ENCODE data around the gene TAPBP. TPM values are rescaled to one million over a fixed set of nuclear protein-coding genes. Genes with fewer than 3 reads are reported as not detected.
"Not testable (repeated sequence)": the region's sequence is repeated elsewhere in the genome, so short reads cannot be mapped to it uniquely, and the experiment has no call there.

The TAPBP gene
- total and polyA plus RNA-seq, 3 donors from 2014 or later: 34.6 to 128 (median 76.5) TPM

DNA sequence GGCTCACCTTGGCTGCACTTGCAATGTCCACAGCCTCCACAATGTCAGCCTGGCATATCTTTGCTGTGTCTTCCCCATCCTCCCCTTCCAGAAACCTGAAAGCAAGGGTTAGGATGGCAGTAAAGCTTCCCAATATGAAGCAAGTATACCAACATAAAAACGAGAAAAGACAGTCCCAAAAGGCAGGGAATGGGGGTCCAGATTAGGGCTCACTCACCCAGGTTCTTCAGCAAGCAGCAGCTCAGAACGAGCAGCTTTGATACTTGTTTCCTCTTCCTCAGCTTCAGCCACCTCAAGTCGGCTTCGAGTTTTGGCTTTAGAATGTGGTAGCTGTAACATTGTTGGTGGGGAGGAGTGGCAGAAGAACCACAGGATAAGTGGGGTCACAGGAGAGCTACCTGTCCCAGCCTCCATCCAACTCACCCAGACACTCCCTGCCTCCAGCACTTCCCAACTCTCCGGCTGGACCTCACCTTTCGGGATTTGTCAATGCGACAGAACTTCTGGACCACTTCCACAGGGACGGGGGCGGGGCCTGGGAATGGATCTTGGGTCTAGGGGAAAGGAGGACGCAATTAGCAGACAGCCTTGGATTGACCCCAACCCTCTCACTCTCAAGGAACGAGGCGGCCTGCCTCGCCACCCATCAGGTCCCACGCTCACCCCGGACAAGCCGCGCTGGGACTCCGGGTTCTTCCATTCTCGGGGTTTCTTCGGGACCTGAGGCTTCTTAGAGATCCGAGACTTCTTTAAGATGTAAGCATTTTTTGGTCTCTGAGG, 25.5 kb downstream of the TAPBP start:
- TF ChIP-seq POLR2A (IDR thresholded peaks at IDR 0.05): no peak
- TF ChIP-seq, protein P1, sequence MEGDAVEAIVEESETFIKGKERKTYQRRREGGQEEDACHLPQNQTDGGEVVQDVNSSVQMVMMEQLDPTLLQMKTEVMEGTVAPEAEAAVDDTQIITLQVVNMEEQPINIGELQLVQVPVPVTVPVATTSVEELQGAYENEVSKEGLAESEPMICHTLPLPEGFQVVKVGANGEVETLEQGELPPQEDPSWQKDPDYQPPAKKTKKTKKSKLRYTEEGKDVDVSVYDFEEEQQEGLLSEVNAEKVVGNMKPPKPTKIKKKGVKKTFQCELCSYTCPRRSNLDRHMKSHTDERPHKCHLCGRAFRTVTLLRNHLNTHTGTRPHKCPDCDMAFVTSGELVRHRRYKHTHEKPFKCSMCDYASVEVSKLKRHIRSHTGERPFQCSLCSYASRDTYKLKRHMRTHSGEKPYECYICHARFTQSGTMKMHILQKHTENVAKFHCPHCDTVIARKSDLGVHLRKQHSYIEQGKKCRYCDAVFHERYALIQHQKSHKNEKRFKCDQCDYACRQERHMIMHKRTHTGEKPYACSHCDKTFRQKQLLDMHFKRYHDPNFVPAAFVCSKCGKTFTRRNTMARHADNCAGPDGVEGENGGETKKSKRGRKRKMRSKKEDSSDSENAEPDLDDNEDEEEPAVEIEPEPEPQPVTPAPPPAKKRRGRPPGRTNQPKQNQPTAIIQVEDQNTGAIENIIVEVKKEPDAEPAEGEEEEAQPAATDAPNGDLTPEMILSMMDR (IDR thresholded peaks at IDR 0.05): no peak
- Histone ChIP-seq H3K27ac (peak overlapping the region in 1 of 2 donors; percentile 88), H3K4me3 (peak overlapping the region; percentile 75 to 79), H3K27me3 (no peaks in the 10 kb centered on the region), H3K4me1 (peaks cover 12% of the 10 kb centered on the region), H3K9me3 (no peaks in the 10 kb centered on the region), H3K36me3 (ENCODE audit: low read depth, missing control alignments) (no peaks in the 10 kb centered on the region)
- 5 to 10% methylated on average over 12 to 21 of the region's 21 CpGs for WGBS, 2 donors
- intact Hi-C loops (cut with DNase I; ENCODE audit: low total_unique reads): loop anchor here (2.0 kb wide), 1 partner anchor 16 kb away; the partner anchor contains the start of gene RPS18
- no peak for DNase-seq

DNA sequence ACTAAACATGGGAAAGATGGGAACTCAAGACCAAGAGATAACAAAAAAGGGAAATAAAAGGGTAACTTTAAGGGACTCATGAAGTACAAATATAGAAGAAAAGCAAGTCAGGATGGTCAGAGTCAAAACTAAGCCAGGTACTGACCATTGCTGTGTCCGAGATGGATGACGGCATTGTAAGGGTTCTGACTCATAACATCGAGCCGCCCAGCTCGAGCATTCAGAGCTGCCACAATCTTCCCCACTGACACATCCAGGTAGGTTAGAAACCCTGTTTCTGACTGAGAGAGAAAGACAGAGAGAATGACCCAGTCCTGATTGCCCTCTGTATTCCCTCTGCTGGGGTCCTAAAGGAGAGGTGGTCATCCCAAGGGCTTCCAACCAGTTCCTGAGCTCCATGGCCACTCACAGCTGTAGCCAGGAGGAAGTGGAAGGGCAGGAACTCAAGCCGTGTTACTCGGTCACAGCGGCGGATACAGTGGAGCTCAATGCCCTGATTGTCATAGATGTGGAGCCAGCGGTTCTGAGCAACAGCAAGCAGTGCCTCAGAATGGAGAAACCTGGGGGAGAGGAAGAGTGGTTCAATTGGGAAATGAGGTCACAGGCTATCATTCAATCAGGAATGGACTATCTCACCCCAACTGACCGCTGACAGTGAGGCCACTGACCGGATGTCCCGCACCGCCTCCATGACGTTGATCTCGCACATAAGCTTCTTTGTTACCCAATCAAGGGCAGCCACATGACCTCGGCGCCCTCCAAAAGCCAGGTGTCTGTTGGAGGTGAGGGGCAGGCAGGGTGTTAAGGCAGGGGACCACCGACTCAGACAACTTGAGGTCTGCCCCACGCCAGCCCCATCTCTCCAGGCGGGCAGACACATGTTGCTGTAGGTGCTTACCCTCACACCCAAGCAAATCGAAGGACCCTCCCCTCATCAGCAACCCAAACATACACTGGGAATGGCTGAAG, 26.6 kb downstream of the TAPBP start:
- DNase-seq: no peak
- no peak for TF ChIP-seq POLR2A (IDR thresholded peaks at IDR 0.05)
- TF ChIP-seq, protein P1 (IDR thresholded peaks at IDR 0.05): no peak
- H3K27ac ChIP-seq: no peak overlapping the region
- H3K4me1 ChIP-seq: peaks cover 12% of the 10 kb centered on the region
- WGBS, 2 donors: 87 to 93% methylated on average over 20 to 22 of the region's 22 CpGs
- no peak overlapping the region for H3K4me3 ChIP-seq
- H3K27me3 ChIP-seq: no peaks in the 10 kb centered on the region
- intact Hi-C loops (cut with DNase I; ENCODE audit: low total_unique reads): no loop called here
- no peaks in the 10 kb centered on the region for H3K9me3 ChIP-seq
- no peaks in the 10 kb centered on the region for H3K36me3 ChIP-seq (ENCODE audit: low read depth, missing control alignments)

DNA sequence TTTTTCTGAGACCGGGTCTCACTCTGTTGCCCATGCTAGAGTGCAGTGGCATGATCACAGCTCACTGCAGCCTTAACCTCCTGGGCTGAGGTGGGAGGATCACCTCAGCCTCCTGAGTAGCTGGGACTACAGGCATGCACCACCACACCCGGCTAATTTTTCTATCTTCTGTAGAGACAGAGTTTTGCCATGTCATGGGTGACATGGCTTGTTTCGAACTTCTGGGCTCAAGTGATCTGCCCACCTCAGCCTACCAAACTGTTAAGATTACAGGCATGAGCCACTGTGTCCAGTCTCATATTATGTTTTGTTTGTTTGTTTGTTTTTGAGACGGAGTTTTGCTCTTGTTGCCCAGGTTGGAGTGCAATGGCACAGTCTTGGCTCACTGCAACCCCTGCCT, 28.7 kb downstream of the TAPBP start:
- H3K4me1 ChIP-seq; H3K36me3 ChIP-seq (ENCODE audit: low read depth, missing control alignments): not testable (repeated sequence)

DNA sequence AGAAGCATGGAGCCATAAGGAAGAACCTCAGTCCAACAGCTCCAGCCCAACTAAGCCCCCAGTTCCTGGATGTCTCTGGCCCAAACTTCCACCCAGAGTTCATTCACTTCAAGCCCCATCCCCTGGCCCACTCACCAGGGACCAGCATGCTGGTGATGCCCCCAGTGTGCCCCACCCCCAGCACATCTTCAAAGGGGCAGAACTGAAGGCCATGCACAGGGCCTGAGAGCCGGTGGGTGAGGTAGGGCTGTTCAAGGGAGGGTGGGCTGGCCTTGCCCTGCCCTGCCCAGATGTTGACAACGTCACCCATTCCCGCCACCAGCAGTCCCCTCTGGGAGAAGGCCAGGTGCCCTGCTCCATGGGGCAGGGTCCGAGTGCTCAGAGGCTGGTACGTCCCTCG, 33.3 kb downstream of the TAPBP start:
- no peaks in the 10 kb centered on the region for H3K27me3 ChIP-seq
- H3K4me1 ChIP-seq: peaks cover 13% of the 10 kb centered on the region
- H3K4me3 ChIP-seq: no peak overlapping the region
- no peaks in the 10 kb centered on the region for H3K9me3 ChIP-seq
- WGBS, 2 donors: 90 to 100% methylated on average over 3 to 6 of the region's 6 CpGs
- TF ChIP-seq, protein P1 (IDR thresholded peaks at IDR 0.05): no peak
- no peak for TF ChIP-seq POLR2A (IDR thresholded peaks at IDR 0.05)
- H3K36me3 ChIP-seq (ENCODE audit: low read depth, missing control alignments): no peaks in the 10 kb centered on the region
- intact Hi-C loops (cut with DNase I; ENCODE audit: low total_unique reads): no loop called here
- H3K27ac ChIP-seq: no peak overlapping the region
- no peak for DNase-seq

More for the DNA sequence above, 28.7 kb downstream of the TAPBP start:
- H3K9me3 ChIP-seq; intact Hi-C loops (cut with DNase I; ENCODE audit: low total_unique reads); H3K4me3 ChIP-seq; DNase-seq; H3K27ac ChIP-seq; H3K27me3 ChIP-seq: not testable (repeated sequence)
- 95 to 100% methylated on average over 3 to 4 of the region's 4 CpGs for WGBS, 2 donors

DNA sequence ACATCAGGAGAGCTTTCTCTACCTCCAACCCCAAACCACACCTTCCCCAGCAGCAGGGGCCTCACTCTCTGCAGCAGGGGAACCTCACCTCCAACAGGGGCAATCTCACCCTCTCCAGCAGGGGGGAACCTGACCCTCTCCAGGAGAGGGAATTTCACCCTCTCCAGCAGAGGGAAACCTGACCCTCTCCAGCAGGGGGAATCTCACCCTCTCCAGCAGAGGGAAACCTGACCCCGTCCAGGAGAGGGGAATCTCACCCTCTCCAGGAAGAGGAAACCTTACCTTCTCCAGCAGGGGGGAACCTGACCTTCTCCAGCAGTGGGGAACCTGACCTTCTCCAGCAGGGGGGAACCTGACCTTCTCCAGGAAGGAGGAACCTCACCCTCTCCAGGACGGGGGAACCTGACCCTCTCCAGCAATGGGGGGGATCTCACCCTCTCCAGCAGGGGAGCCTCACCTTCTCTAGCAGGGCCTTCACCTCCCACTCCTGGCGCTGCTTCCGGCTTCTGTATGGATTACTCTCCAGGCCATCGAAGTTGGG, 33.8 kb downstream of the TAPBP start:
- Histone ChIP-seq H3K27ac (no peak overlapping the region), H3K4me3 (no peak overlapping the region), H3K4me1 (peaks cover 13% of the 10 kb centered on the region), H3K9me3 (no peaks in the 10 kb centered on the region), H3K36me3 (ENCODE audit: low read depth, missing control alignments) (no peaks in the 10 kb centered on the region), H3K27me3 (no peaks in the 10 kb centered on the region)
- no peak for DNase-seq
- intact Hi-C loops (cut with DNase I; ENCODE audit: low total_unique reads): no loop called here
- WGBS, 2 donors: 33 to 64% methylated on average over 1 to 5 of the region's 5 CpGs
- TF ChIP-seq, protein P1 (IDR thresholded peaks at IDR 0.05): peak; percentile 14 to 32 (median 22)
- no peak for TF ChIP-seq POLR2A (IDR thresholded peaks at IDR 0.05)

Data from testis (tissue), 3 donors.